Measurements from ENCODE around the gene FBXO24.

- TF ChIP-seq CTCF (conservative IDR thresholded peaks at IDR 0.05; ENCODE audit: low read length) (no peak), EZH2phosphoT487 (IDR thresholded peaks at IDR 0.05; ENCODE audit: borderline replicate concordance, low read depth, low read length) (no peak)
Measured at GRCh38 chr7:100627238-100627549, 41.1 kb downstream of the FBXO24 start.
